Neutrophil (primary cell): Measurements from ENCODE around the gene HOXA9.

Experiments used
- H3K27ac ChIP-seq: fragments of 200-600 bp; sonication (generic); 2 replicates; pipeline ENCODE4 v1.5.1; 2016; ENCODE audit warnings: mild to moderate bottlenecking, moderate library complexity
- H3K27me3 ChIP-seq: fragments of 200-600 bp; sonication (generic); 2 replicates; pipeline ENCODE4 v1.6.0; 2016; ENCODE audit warnings: mild to moderate bottlenecking
- H3K36me3 ChIP-seq: fragments of 200-600 bp; sonication (generic); 2 replicates; pipeline ENCODE4 v1.5.1; 2017
- H3K4me1 ChIP-seq, 2 experiments: fragments of 200-600 bp in 1 of 2; sonication (generic) in 1 of 2; 1 replicate in 1 of 2; 2 replicates in 1 of 2; pipeline versions ENCODE4 v1.5.1 to v1.6.1; 2013 to 2016; ENCODE audit warnings: low read depth in 1 of 2, low read length in 1 of 2, mild to moderate bottlenecking in 1 of 2, moderate library complexity in 1 of 2; ENCODE audit not compliant: control insufficient read depth in 1 of 2, insufficient read depth in 1 of 2
- H3K4me3 ChIP-seq, 2 experiments: fragments of 200-600 bp in 1 of 2; sonication (generic) in 1 of 2; 1 replicate in 1 of 2; 2 replicates in 1 of 2; pipeline ENCODE4 v1.5.1; 2013 to 2016; ENCODE audit warnings: low read depth in 1 of 2, low read length in 1 of 2, mild to moderate bottlenecking in 1 of 2, moderate library complexity in 1 of 2
- H3K9me3 ChIP-seq: fragments of 200-600 bp; sonication (generic); 2 replicates; pipeline ENCODE4 v1.5.1; 2016
- CTCF ChIP-seq: fragments of 200-600 bp; sonication (generic); IDR thresholded peaks from 2 replicates; pipeline ENCODE4 v1.5.1; 2016; ENCODE audit warnings: antibody characterized with exemption

Gene HOXA9

GRCh38 chr7:27207348-27207985 lies 42.1 kb upstream of the HOXA9 start:
- Histone ChIP-seq H3K27me3 (peaks cover 100% of the 10 kb centered on the region), H3K4me3 (no peak overlapping the region), H3K4me1 (peaks cover 6 to 17% of the 10 kb centered on the region in 2 experiments), H3K36me3 (no peaks in the 10 kb centered on the region), H3K27ac (no peak overlapping the region), H3K9me3 (no peaks in the 10 kb centered on the region)
- TF ChIP-seq CTCF: no peak

GRCh38 chr7:27205325-27206280 lies 40.3 kb upstream of the HOXA9 start:
- no peak overlapping the region for H3K4me3 ChIP-seq
- H3K36me3 ChIP-seq: no peaks in the 10 kb centered on the region
- peaks cover 100% of the 10 kb centered on the region for H3K27me3 ChIP-seq
- peaks cover 24 to 32% of the 10 kb centered on the region in 2 experiments for H3K4me1 ChIP-seq
- no peak overlapping the region for H3K27ac ChIP-seq
- no peak for TF ChIP-seq CTCF
- H3K9me3 ChIP-seq: no peaks in the 10 kb centered on the region

- H3K9me3 ChIP-seq: no peaks in the 10 kb centered on the region
- H3K27me3 ChIP-seq: peaks cover 100% of the 10 kb centered on the region
- no peak overlapping the region for H3K4me3 ChIP-seq
These were observed 39.5 kb upstream of the HOXA9 start for GRCh38 chr7:27204851-27205322.

GRCh38 chr7:27203964-27204594 lies 38.7 kb upstream of the HOXA9 start:
- Histone ChIP-seq H3K9me3 (no peaks in the 10 kb centered on the region), H3K27me3 (peaks cover 99% of the 10 kb centered on the region), H3K36me3 (no peaks in the 10 kb centered on the region), H3K4me3 (no peak overlapping the region), H3K4me1 (peaks cover 37 to 40% of the 10 kb centered on the region in 2 experiments), H3K27ac (no peak overlapping the region)
- no peak for TF ChIP-seq CTCF

More at GRCh38 chr7:27204851-27205322, 39.5 kb upstream of the HOXA9 start:
- peaks cover 32 to 37% of the 10 kb centered on the region in 2 experiments for H3K4me1 ChIP-seq
- no peaks in the 10 kb centered on the region for H3K36me3 ChIP-seq
- TF ChIP-seq CTCF: no peak
- H3K27ac ChIP-seq: no peak overlapping the region

- no peaks in the 10 kb centered on the region for H3K36me3 ChIP-seq
- H3K9me3 ChIP-seq: no peaks in the 10 kb centered on the region
- peaks cover 99% of the 10 kb centered on the region for H3K27me3 ChIP-seq
- no peak overlapping the region for H3K4me3 ChIP-seq
- H3K4me1 ChIP-seq: peaks cover 43 to 44% of the 10 kb centered on the region in 2 experiments
- H3K27ac ChIP-seq: no peak overlapping the region
- no peak for TF ChIP-seq CTCF
These were observed 38.1 kb upstream of the HOXA9 start for GRCh38 chr7:27203365-27203953.
